Upper lobe of right lung (tissue), 1 donor: ENCODE data around the gene SPATA18. TPM values are rescaled to one million over a fixed set of nuclear protein-coding genes. Genes with fewer than 3 reads are reported as not detected.
"Not testable (repeated sequence)": the region's sequence is repeated elsewhere in the genome, so short reads cannot be mapped to it uniquely, and the experiment has no call there.

Experiments
- ATAC-seq: fragments of 200-7000 bp; cut with Tn5 transposase; one replicate; pipeline ENCODE4 v1.9.1; 2020; ENCODE audit warnings: mild to moderate bottlenecking, moderate library complexity
- DNase-seq: peaks from one replicate; pipeline ENCODE4 v3.0.0-alpha.2; 2020
- H3K27ac ChIP-seq: fragments of 200-600 bp; one replicate; pipeline ENCODE4 v1.8.0; 2022
- H3K27me3 ChIP-seq: fragments of 200-600 bp; one replicate; pipeline ENCODE4 v1.8.0; 2022; ENCODE audit warnings: mild to moderate bottlenecking
- H3K36me3 ChIP-seq: fragments of 200-600 bp; one replicate; pipeline ENCODE4 v1.8.0; 2022
- H3K4me1 ChIP-seq: fragments of 200-600 bp; one replicate; pipeline ENCODE4 v1.8.0; 2022
- H3K4me3 ChIP-seq: fragments of 200-600 bp; one replicate; pipeline ENCODE4 v1.8.0; 2022; ENCODE audit warnings: mild to moderate bottlenecking
- H3K9me3 ChIP-seq: fragments of 200-600 bp; one replicate; pipeline ENCODE4 v1.8.0; 2022
- CTCF ChIP-seq: fragments of 200-600 bp; IDR thresholded peaks from one replicate; pipeline ENCODE4 v1.8.0; 2022; ENCODE audit warnings: antibody characterized with exemption
- intact Hi-C: fragments of 100-400 bp; cut with DNase I; formaldehyde crosslinking; loops from one replicate; pipeline ENCODE4 v1.11.0; 2022
- total RNA-seq: library from RNA; stranded (reverse); fragmentation: NEBNext Ultra II Directional; extraction: Animal tissue kit (Norgen Biotek cat#: 25700); gene quantifications from one replicate; pipeline ENCODE4 v1.2.1, GENCODE V29; 2021
- donor health status: DM: no; HTN: yes; CAD: no; lungs with severe emphysema.

SPATA18 gene
- total RNA-seq, 1 donor from 2014 or later, result 17.3 TPM

- DNase-seq, result no peak
- ATAC-seq, result no peak
- TF ChIP-seq CTCF, result no peak
- Histone ChIP-seq H3K27me3 (no peaks in the 10 kb centered on the region), H3K9me3 (no peaks in the 10 kb centered on the region), H3K4me1 (no peaks in the 10 kb centered on the region), H3K36me3 (no peaks in the 10 kb centered on the region), H3K4me3 (no peak overlapping the region), H3K27ac (no peak overlapping the region)
- intact Hi-C loops, result no loop called here
These were observed 65.5 kb downstream of the SPATA18 start for GRCh38 chr4:52116641-52117040.

- Histone ChIP-seq H3K9me3 (no peaks in the 10 kb centered on the region), H3K27me3 (no peaks in the 10 kb centered on the region), H3K4me1 (no peaks in the 10 kb centered on the region), H3K4me3 (no peak overlapping the region), H3K36me3 (no peaks in the 10 kb centered on the region), H3K27ac (no peak overlapping the region)
- intact Hi-C loops, result no loop called here
- no peak for TF ChIP-seq CTCF
- ATAC-seq (no peak), DNase-seq (no peak)
These were observed 75.1 kb downstream of the SPATA18 start for GRCh38 chr4:52126226-52126625.

- Histone ChIP-seq H3K4me3 (no peak overlapping the region), H3K4me1 (no peaks in the 10 kb centered on the region), H3K27me3 (no peaks in the 10 kb centered on the region), H3K27ac (no peak overlapping the region), H3K36me3 (no peaks in the 10 kb centered on the region), H3K9me3 (no peaks in the 10 kb centered on the region)
- no peak for DNase-seq
- no peak for ATAC-seq
- intact Hi-C loops, result no loop called here
- no peak for TF ChIP-seq CTCF
These were observed 75.9 kb downstream of the SPATA18 start for GRCh38 chr4:52126966-52127365.

- no peaks in the 10 kb centered on the region for H3K9me3 ChIP-seq
- no peaks in the 10 kb centered on the region for H3K27me3 ChIP-seq
These were observed 84.1 kb downstream of the SPATA18 start for GRCh38 chr4:52135171-52135570.

GRCh38 chr4:52137152-52137551 lies 86.0 kb downstream of the SPATA18 start:
- H3K27me3 ChIP-seq, H3K36me3 ChIP-seq, ATAC-seq, intact Hi-C loops, DNase-seq, H3K9me3 ChIP-seq, H3K4me1 ChIP-seq, H3K27ac ChIP-seq, H3K4me3 ChIP-seq: not testable (repeated sequence)

More at GRCh38 chr4:52135171-52135570, 84.1 kb downstream of the SPATA18 start:
- H3K36me3 ChIP-seq, result no peaks in the 10 kb centered on the region
- ATAC-seq, result no peak
- H3K4me3 ChIP-seq, result no peak overlapping the region
- no peak for DNase-seq
- intact Hi-C loops, result no loop called here
- no peaks in the 10 kb centered on the region for H3K4me1 ChIP-seq
- H3K27ac ChIP-seq, result no peak overlapping the region
- no peak for TF ChIP-seq CTCF

GRCh38 chr4:52142816-52143215 lies 91.7 kb downstream of the SPATA18 start:
- Histone ChIP-seq H3K27me3 (no peaks in the 10 kb centered on the region), H3K27ac (no peak overlapping the region), H3K9me3 (no peaks in the 10 kb centered on the region), H3K36me3 (no peaks in the 10 kb centered on the region), H3K4me1 (no peaks in the 10 kb centered on the region), H3K4me3 (no peak overlapping the region)
- intact Hi-C loops, result no loop called here
- DNase-seq (no peak), ATAC-seq (no peak)
- no peak for TF ChIP-seq CTCF
